Measurements from ENCODE around the gene FBXO31. TPM values are rescaled to one million over a fixed set of nuclear protein-coding genes. Genes with fewer than 3 reads are reported as not detected.

FBXO31 gene
- total and polyA plus RNA-seq, 2 of the 13 experiments (the other 11 are each of a cell fraction or from before 2014, with no cell fraction given) = 92.4 to 101 TPM

- TF ChIP-seq KAT8 (CRISPR knock-in tag; IDR thresholded peaks at IDR 0.05) = 0 out of 2 replicates have a peak, but pooled peaks have one; percentile 0
- 0 out of 4 replicates have a peak, but pooled peaks of 1 of the 2 experiments have one; percentile 24 for TF ChIP-seq NR2F1 (CRISPR knock-in tag; IDR thresholded peaks at IDR 0.05)
- TF ChIP-seq ZNF331 (CRISPR knock-in tag; IDR thresholded peaks at IDR 0.05) = no peak; the same call in 1 of the 2 replicates
- 0 out of 2 replicates have a peak, but pooled peaks have one; percentile 21 for TF ChIP-seq ZNF20 (CRISPR knock-in tag; IDR thresholded peaks at IDR 0.05)
- peak; percentile 95 for TF ChIP-seq ZC3H4 (CRISPR knock-in tag; IDR thresholded peaks at IDR 0.05; ENCODE audit: borderline replicate concordance)
- TF ChIP-seq, protein P1, sequence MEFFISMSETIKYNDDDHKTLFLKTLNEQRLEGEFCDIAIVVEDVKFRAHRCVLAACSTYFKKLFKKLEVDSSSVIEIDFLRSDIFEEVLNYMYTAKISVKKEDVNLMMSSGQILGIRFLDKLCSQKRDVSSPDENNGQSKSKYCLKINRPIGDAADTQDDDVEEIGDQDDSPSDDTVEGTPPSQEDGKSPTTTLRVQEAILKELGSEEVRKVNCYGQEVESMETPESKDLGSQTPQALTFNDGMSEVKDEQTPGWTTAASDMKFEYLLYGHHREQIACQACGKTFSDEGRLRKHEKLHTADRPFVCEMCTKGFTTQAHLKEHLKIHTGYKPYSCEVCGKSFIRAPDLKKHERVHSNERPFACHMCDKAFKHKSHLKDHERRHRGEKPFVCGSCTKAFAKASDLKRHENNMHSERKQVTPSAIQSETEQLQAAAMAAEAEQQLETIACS (CRISPR knock-in tag; IDR thresholded peaks at IDR 0.05) = no peak
- 0 out of 2 replicates have a peak, but pooled peaks have one; percentile 47 for TF ChIP-seq ZNF572 (CRISPR knock-in tag; IDR thresholded peaks at IDR 0.05)
- TF ChIP-seq, protein P2, sequence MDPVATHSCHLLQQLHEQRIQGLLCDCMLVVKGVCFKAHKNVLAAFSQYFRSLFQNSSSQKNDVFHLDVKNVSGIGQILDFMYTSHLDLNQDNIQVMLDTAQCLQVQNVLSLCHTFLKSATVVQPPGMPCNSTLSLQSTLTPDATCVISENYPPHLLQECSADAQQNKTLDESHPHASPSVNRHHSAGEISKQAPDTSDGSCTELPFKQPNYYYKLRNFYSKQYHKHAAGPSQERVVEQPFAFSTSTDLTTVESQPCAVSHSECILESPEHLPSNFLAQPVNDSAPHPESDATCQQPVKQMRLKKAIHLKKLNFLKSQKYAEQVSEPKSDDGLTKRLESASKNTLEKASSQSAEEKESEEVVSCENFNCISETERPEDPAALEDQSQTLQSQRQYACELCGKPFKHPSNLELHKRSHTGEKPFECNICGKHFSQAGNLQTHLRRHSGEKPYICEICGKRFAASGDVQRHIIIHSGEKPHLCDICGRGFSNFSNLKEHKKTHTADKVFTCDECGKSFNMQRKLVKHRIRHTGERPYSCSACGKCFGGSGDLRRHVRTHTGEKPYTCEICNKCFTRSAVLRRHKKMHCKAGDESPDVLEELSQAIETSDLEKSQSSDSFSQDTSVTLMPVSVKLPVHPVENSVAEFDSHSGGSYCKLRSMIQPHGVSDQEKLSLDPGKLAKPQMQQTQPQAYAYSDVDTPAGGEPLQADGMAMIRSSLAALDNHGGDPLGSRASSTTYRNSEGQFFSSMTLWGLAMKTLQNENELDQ (CRISPR knock-in tag; IDR thresholded peaks at IDR 0.05; ENCODE audit: borderline replicate concordance) = 0 out of 2 replicates have a peak, but pooled peaks have one; percentile 53
- peak; percentile 37; the same call in 1 of the 2 replicates for TF ChIP-seq ATF1 (CRISPR knock-in tag; IDR thresholded peaks at IDR 0.05)
- TF ChIP-seq PRDM4 (CRISPR knock-in tag; IDR thresholded peaks at IDR 0.05; ENCODE audit: borderline replicate concordance) = no peak
- peak; percentile 21; the same call in 1 of the 2 replicates for TF ChIP-seq CAMTA2 (CRISPR knock-in tag; IDR thresholded peaks at IDR 0.05; ENCODE audit: borderline replicate concordance)
- TF ChIP-seq CHD4 (IDR thresholded peaks at IDR 0.05; ENCODE audit: borderline replicate concordance, low read length) = no peak
- peak; percentile 43 for TF ChIP-seq MED1 (CRISPR knock-in tag; IDR thresholded peaks at IDR 0.05)
- TF ChIP-seq MAX (IDR thresholded peaks at IDR 0.05) = peak; percentile 28
- 0 out of 2 replicates have a peak, but pooled peaks have one; percentile 49 for TF ChIP-seq SALL2 (CRISPR knock-in tag; IDR thresholded peaks at IDR 0.05)
- TF ChIP-seq NR1H2 (CRISPR knock-in tag; IDR thresholded peaks at IDR 0.05; ENCODE audit: borderline replicate concordance, low read depth) = 0 out of 2 replicates have a peak, but pooled peaks have one; percentile 12
- no peak for TF ChIP-seq MZF1 (CRISPR knock-in tag; IDR thresholded peaks at IDR 0.05; ENCODE audit: borderline replicate concordance)
- TF ChIP-seq, protein P3, sequence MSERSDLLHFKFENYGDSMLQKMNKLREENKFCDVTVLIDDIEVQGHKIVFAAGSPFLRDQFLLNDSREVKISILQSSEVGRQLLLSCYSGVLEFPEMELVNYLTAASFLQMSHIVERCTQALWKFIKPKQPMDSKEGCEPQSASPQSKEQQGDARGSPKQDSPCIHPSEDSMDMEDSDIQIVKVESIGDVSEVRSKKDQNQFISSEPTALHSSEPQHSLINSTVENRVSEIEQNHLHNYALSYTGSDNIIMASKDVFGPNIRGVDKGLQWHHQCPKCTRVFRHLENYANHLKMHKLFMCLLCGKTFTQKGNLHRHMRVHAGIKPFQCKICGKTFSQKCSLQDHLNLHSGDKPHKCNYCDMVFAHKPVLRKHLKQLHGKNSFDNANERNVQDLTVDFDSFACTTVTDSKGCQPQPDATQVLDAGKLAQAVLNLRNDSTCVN (CRISPR knock-in tag; IDR thresholded peaks at IDR 0.05; ENCODE audit: borderline replicate concordance) = no peak
Observed at GRCh38 chr16:87317750-87318644, 65.6 kb downstream of the FBXO31 start (continued).

Data from HepG2 (cell line).